Panc1 (cell line): Measurements from ENCODE around the gene LOX. TPM values are rescaled to one million over a fixed set of nuclear protein-coding genes. Genes with fewer than 3 reads are reported as not detected.

Experiments
- ATAC-seq: fragments of 200-7000 bp; cut with Tn5 transposase; 2 replicates; pipeline ENCODE4 v1.9.1; 2020; ENCODE audit warnings: mild to moderate bottlenecking, moderate library complexity
- BruUV-seq: library from RNA; stranded (reverse); fragments of 400-500 nt; replicated peaks from 2 replicates; lab custom pipeline; 2021; lab: Mats Ljungman, UMichigan
- CTCF ChIA-PET: fragments of 300-600 bp; sonication (Branson Sonifier 250); formaldehyde crosslinking; loops from one replicate; lab custom pipeline; 2022; ENCODE audit warnings: antibody characterized with exemption; lab: Charles Lee
- POLR2A ChIA-PET: fragments of 300-600 bp; sonication (Branson Sonifier 250); formaldehyde crosslinking; loops from one replicate; lab custom pipeline; 2022; ENCODE audit warnings: antibody characterized with exemption; lab: Charles Lee
- DNase-seq: peaks from one replicate; pipeline ENCODE4 v3.0.0-alpha.2; 2010; ENCODE audit warnings: low read depth, low spot score
- H3K27ac ChIP-seq: 2 replicates; pipeline ENCODE4 v1.5.1; 2011; ENCODE audit warnings: mild to moderate bottlenecking, low read length, inconsistent platforms
- H3K27me3 ChIP-seq: fragments of 200-500 bp; sonication (Bioruptor generic); 2 replicates; pipeline ENCODE4 v1.6.0; 2014; ENCODE audit warnings: low read length, inconsistent platforms; ENCODE audit not compliant: control insufficient read depth, insufficient read depth
- H3K36me3 ChIP-seq: fragments of 200-500 bp; sonication (Bioruptor generic); 2 replicates; pipeline ENCODE4 v1.5.1; 2014; ENCODE audit warnings: inconsistent platforms, mild to moderate bottlenecking, low read length, moderate library complexity; ENCODE audit not compliant: control insufficient read depth, insufficient read depth
- H3K4me1 ChIP-seq: 2 replicates; pipeline ENCODE4 v1.5.1; 2011; ENCODE audit warnings: inconsistent platforms, mild to moderate bottlenecking, low read length, moderate library complexity; ENCODE audit not compliant: control insufficient read depth, insufficient read depth
- H3K4me3 ChIP-seq, 2 experiments: 2 replicates each; pipeline ENCODE4 v1.5.1; 2011 to 2012; ENCODE audit warnings: low read depth in 2 of 2, low read length in 2 of 2, mild to moderate bottlenecking in 2 of 2, inconsistent platforms in 1 of 2, moderate library complexity in 1 of 2
- H3K9me3 ChIP-seq: fragments of 200-500 bp; sonication (Bioruptor generic); 2 replicates; pipeline ENCODE4 v1.5.1; 2014; ENCODE audit warnings: low read depth, mild to moderate bottlenecking, inconsistent platforms, low read length, moderate library complexity; ENCODE audit not compliant: control insufficient read depth, insufficient read depth
- POLR2AphosphoS5 ChIP-seq: IDR thresholded peaks from 2 replicates; pipeline ENCODE4 v1.6.1; 2012; ENCODE audit warnings: mild to moderate bottlenecking, low read depth, low read length, moderate library complexity
- SIN3A ChIP-seq: IDR thresholded peaks from 2 replicates; pipeline ENCODE4 v1.6.1; 2012; ENCODE audit warnings: low read depth, mild to moderate bottlenecking, low read length, moderate library complexity, borderline replicate concordance; ENCODE audit not compliant: insufficient read depth
- TCF7L2 ChIP-seq: IDR thresholded peaks from 2 replicates; pipeline ENCODE4 v1.6.1; 2011; ENCODE audit warnings: mild to moderate bottlenecking, low read depth, low read length, inconsistent platforms
- in situ Hi-C: cut with HindIII; loops from 2 replicates; pipeline ENCODE4 v1.10.0; 2016; ENCODE audit warnings: low sequenced_read_pairs, low pct_unique_long_range_greater_than_20kb
- intact Hi-C: fragments of 100-400 bp; cut with micrococcal nuclease; formaldehyde crosslinking; loops from one replicate; pipeline ENCODE4 v1.10.0; 2022; ENCODE audit not compliant: unreplicated experiment
- total RNA-seq: library from RNA; stranded (reverse); gene quantifications from one replicate; pipeline ENCODE4 v1.2.1, GENCODE V29; 2021; ENCODE audit not compliant: unreplicated experiment
- TF ChIP-seq, protein P1 (sequence below), 2 experiments: IDR thresholded peaks; 2 replicates each; pipeline ENCODE4 v1.6.1; 2011 to 2012; ENCODE audit warnings: low read depth in 2 of 2, control low read depth in 1 of 2, low read length in 1 of 2, mild to moderate bottlenecking in 1 of 2, moderate library complexity in 1 of 2; ENCODE audit not compliant: insufficient read depth in 1 of 2
- TF ChIP-seq, protein P2 (sequence below): fragments of 450-650 bp; IDR thresholded peaks from 2 replicates; pipeline ENCODE4 v1.5.1; 2017; ENCODE audit warnings: mild to moderate bottlenecking

LOX gene
- total RNA-seq, 1 experiment from 2014 or later: 0.62 TPM

DNA sequence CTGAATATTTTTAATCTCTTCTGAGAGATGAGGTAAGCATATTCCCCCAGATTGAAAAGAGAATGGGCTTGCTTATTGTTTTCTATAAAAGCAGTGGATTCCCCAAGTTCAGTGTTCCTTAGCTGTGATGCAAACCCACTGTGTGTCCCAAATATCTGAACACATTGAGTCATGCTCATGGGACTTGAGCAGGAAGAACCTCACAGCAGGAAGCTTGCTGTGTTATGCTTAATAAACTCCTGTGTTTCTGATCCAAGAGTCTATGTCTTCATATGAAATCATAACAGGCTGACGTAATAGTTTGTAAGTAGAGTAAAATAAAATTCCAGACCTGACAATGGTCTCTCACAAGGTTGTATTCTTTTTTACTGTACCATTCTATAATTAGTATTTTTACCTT is 24.8 kb upstream of the LOX start:
- H3K4me3 ChIP-seq: no peak overlapping the region
- no peaks in the 10 kb centered on the region for H3K36me3 ChIP-seq
- DNase-seq: no peak
- TF ChIP-seq POLR2AphosphoS5: no peak
- TF ChIP-seq, protein P1, sequence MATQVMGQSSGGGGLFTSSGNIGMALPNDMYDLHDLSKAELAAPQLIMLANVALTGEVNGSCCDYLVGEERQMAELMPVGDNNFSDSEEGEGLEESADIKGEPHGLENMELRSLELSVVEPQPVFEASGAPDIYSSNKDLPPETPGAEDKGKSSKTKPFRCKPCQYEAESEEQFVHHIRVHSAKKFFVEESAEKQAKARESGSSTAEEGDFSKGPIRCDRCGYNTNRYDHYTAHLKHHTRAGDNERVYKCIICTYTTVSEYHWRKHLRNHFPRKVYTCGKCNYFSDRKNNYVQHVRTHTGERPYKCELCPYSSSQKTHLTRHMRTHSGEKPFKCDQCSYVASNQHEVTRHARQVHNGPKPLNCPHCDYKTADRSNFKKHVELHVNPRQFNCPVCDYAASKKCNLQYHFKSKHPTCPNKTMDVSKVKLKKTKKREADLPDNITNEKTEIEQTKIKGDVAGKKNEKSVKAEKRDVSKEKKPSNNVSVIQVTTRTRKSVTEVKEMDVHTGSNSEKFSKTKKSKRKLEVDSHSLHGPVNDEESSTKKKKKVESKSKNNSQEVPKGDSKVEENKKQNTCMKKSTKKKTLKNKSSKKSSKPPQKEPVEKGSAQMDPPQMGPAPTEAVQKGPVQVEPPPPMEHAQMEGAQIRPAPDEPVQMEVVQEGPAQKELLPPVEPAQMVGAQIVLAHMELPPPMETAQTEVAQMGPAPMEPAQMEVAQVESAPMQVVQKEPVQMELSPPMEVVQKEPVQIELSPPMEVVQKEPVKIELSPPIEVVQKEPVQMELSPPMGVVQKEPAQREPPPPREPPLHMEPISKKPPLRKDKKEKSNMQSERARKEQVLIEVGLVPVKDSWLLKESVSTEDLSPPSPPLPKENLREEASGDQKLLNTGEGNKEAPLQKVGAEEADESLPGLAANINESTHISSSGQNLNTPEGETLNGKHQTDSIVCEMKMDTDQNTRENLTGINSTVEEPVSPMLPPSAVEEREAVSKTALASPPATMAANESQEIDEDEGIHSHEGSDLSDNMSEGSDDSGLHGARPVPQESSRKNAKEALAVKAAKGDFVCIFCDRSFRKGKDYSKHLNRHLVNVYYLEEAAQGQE (IDR thresholded peaks at IDR 0.05; ENCODE audit: insufficient read depth in 1 of 2, low read depth in 2 of 2, low read length in 1 of 2): no peak
- TF ChIP-seq TCF7L2: no peak
- TF ChIP-seq, protein P2, sequence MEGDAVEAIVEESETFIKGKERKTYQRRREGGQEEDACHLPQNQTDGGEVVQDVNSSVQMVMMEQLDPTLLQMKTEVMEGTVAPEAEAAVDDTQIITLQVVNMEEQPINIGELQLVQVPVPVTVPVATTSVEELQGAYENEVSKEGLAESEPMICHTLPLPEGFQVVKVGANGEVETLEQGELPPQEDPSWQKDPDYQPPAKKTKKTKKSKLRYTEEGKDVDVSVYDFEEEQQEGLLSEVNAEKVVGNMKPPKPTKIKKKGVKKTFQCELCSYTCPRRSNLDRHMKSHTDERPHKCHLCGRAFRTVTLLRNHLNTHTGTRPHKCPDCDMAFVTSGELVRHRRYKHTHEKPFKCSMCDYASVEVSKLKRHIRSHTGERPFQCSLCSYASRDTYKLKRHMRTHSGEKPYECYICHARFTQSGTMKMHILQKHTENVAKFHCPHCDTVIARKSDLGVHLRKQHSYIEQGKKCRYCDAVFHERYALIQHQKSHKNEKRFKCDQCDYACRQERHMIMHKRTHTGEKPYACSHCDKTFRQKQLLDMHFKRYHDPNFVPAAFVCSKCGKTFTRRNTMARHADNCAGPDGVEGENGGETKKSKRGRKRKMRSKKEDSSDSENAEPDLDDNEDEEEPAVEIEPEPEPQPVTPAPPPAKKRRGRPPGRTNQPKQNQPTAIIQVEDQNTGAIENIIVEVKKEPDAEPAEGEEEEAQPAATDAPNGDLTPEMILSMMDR: no peak
- TF ChIP-seq SIN3A: no peak
- BruUV-seq: no TSS peak
- in situ Hi-C loops (no loop called here), intact Hi-C loops (no loop called here)
- no peaks in the 10 kb centered on the region for H3K4me1 ChIP-seq
- CTCF ChIA-PET: no interaction called here
- H3K27me3 ChIP-seq: no peaks in the 10 kb centered on the region
- ATAC-seq: no peak
- POLR2A ChIA-PET: no interaction called here
- H3K9me3 ChIP-seq: no peaks in the 10 kb centered on the region
- H3K27ac ChIP-seq: no peak overlapping the region

DNA sequence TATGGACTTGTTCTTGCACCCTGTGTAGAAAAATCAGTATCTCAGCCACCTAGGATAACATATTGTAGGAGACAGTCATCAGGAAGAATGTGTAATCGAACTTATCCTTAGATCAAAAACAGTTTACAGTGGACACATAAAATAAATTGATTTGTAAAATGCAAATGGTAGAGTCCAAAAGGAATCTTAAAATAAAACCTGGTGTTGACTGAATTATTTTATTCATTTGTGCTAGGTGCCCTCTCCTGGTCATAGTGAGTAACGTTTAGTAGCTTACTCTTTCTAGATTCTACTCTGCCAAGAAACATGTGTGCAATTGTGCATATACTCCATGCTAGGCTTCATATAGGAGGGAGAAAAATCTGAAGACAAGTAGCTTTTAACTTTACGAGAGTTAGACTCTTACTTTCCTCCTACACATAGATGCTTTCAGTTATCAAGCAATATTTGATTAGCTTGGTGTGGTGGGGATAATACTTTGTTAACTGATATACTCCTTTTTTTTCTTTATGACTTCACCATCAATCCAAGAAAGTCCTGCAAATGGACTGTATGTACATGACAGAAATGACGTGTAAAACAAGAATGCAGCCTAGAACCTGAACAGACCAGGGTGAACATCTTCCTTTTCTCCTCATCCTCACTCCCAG is 23.7 kb upstream of the LOX start:
- CTCF ChIA-PET: interaction anchor here (0.6 to 1.1 kb wide), 6 partner anchors 15 to 1445 kb away, joined by 3 to 11 read pairs (median 4); no protein-coding TSS in a partner anchor
- POLR2A ChIA-PET: no interaction called here
- in situ Hi-C loops: no loop called here
- BruUV-seq: no TSS peak
- no peaks in the 10 kb centered on the region for H3K36me3 ChIP-seq
- H3K4me3 ChIP-seq: no peak overlapping the region
- TF ChIP-seq, protein P1 (IDR thresholded peaks at IDR 0.05; ENCODE audit: insufficient read depth in 1 of 2, low read depth in 2 of 2, low read length in 1 of 2): no peak
- TF ChIP-seq, protein P2: peak; percentile 68; the same call in 1 of the 2 replicates
- H3K27ac ChIP-seq: no peak overlapping the region
- intact Hi-C loops: loop anchor here (2.0 kb wide), 2 partner anchors 53 to 133 kb away; no protein-coding TSS in a partner anchor
- H3K27me3 ChIP-seq: no peaks in the 10 kb centered on the region
- DNase-seq (no peak), ATAC-seq (peak; percentile 78; the same call in 1 of the 2 replicates)
- H3K9me3 ChIP-seq: no peaks in the 10 kb centered on the region
- no peaks in the 10 kb centered on the region for H3K4me1 ChIP-seq
